PC-9 (cell line): ENCODE measurements around the gene TPRN. TPM values are rescaled to one million over a fixed set of nuclear protein-coding genes. Genes with fewer than 3 reads are reported as not detected.

Experiments
- BruUV-seq: library from RNA; stranded (reverse); fragments of 400-500 nt; replicated peaks from 2 replicates; lab custom pipeline; 2021; lab: Mats Ljungman, UMichigan
- CTCF ChIA-PET: fragments of 300-600 bp; sonication (Branson Sonifier 250); formaldehyde crosslinking; loops from one replicate; lab custom pipeline; 2022; ENCODE audit warnings: antibody characterized with exemption; lab: Charles Lee
- POLR2A ChIA-PET: fragments of 300-600 bp; sonication (Branson Sonifier 250); formaldehyde crosslinking; loops from one replicate; lab custom pipeline; 2022; ENCODE audit warnings: antibody characterized with exemption; ENCODE audit not compliant: unreplicated experiment; lab: Charles Lee
- DNase-seq, 2 experiments: peaks; one replicate each; pipeline versions ENCODE4 v3.0.0 to v3.0.0-alpha.2; 2015 to 2022; ENCODE audit warnings: mixed read lengths in 1 of 2
- H2AFZ ChIP-seq: fragments of 200-600 bp; sonication (generic); 2 replicates; pipeline ENCODE4 v1.8.1; 2017; ENCODE audit warnings: antibody characterized with exemption
- H3F3A ChIP-seq: fragments of 200-600 bp; sonication (generic); 2 replicates; pipeline ENCODE4 v1.8.1; 2017; ENCODE audit warnings: antibody characterized with exemption, mild to moderate bottlenecking, low read depth; ENCODE audit not compliant: insufficient read depth
- H3K27ac ChIP-seq: fragments of 200-600 bp; sonication (generic); 2 replicates; pipeline ENCODE4 v1.6.1; 2016; ENCODE audit warnings: mixed run types
- H3K27me3 ChIP-seq: fragments of 200-600 bp; sonication (generic); 2 replicates; pipeline ENCODE4 v1.6.1; 2016; ENCODE audit warnings: low read depth, mixed run types; ENCODE audit not compliant: insufficient read depth
- H3K36me3 ChIP-seq: fragments of 200-600 bp; sonication (generic); 2 replicates; pipeline ENCODE4 v1.6.1; 2016; ENCODE audit warnings: low read depth, mixed run types
- H3K4me1 ChIP-seq: fragments of 200-600 bp; sonication (generic); replicated peaks from 2 replicates; pipeline ENCODE4 v1.6.1; 2016; ENCODE audit warnings: mixed run types; ENCODE audit not compliant: insufficient read depth
- H3K4me2 ChIP-seq: fragments of 200-600 bp; sonication (generic); 2 replicates; pipeline ENCODE4 v1.6.1; 2017; ENCODE audit warnings: mixed run types
- H3K4me3 ChIP-seq: fragments of 200-600 bp; sonication (generic); 2 replicates; pipeline ENCODE4 v1.6.1; 2016; ENCODE audit warnings: mixed run types
- H3K79me2 ChIP-seq: fragments of 200-600 bp; sonication (generic); 2 replicates; pipeline ENCODE4 v1.6.1; 2017; ENCODE audit warnings: low read depth, mixed run types
- H3K9me2 ChIP-seq: fragments of 200-600 bp; sonication (generic); 2 replicates; pipeline ENCODE4 v1.8.1; 2017; ENCODE audit warnings: mild to moderate bottlenecking; ENCODE audit not compliant: insufficient read depth
- H3K9me3 ChIP-seq: fragments of 200-600 bp; sonication (generic); 2 replicates; pipeline ENCODE4 v1.8.1; 2016; ENCODE audit warnings: low read depth; ENCODE audit not compliant: insufficient read depth
- H4K20me1 ChIP-seq: fragments of 200-600 bp; sonication (generic); 2 replicates; pipeline ENCODE4 v1.8.1; 2017; ENCODE audit not compliant: insufficient read depth
- EZH2 ChIP-seq: fragments of 200-600 bp; sonication (generic); IDR thresholded peaks from 2 replicates; pipeline ENCODE4 v1.8.0; 2017; ENCODE audit warnings: antibody characterized with exemption, low read depth
- intact Hi-C: fragments of 100-400 bp; cut with micrococcal nuclease; formaldehyde crosslinking; loops from one replicate; pipeline ENCODE4 v1.10.0; 2022; ENCODE audit not compliant: unreplicated experiment
- total RNA-seq: library from RNA; stranded (reverse); gene quantifications from 2 replicates; pipeline ENCODE4 v1.2.3, GENCODE V29; 2021
- TF ChIP-seq, protein P1 (sequence below): fragments of 200-600 bp; sonication (generic); conservative IDR thresholded peaks from 2 replicates; pipeline ENCODE4 v1.6.1; 2017; ENCODE audit warnings: mixed run types, antibody characterized with exemption, mild to moderate bottlenecking, moderate library complexity

Gene TPRN
- total RNA-seq, 1 experiment from 2014 or later, result 61.8 TPM

DNA sequence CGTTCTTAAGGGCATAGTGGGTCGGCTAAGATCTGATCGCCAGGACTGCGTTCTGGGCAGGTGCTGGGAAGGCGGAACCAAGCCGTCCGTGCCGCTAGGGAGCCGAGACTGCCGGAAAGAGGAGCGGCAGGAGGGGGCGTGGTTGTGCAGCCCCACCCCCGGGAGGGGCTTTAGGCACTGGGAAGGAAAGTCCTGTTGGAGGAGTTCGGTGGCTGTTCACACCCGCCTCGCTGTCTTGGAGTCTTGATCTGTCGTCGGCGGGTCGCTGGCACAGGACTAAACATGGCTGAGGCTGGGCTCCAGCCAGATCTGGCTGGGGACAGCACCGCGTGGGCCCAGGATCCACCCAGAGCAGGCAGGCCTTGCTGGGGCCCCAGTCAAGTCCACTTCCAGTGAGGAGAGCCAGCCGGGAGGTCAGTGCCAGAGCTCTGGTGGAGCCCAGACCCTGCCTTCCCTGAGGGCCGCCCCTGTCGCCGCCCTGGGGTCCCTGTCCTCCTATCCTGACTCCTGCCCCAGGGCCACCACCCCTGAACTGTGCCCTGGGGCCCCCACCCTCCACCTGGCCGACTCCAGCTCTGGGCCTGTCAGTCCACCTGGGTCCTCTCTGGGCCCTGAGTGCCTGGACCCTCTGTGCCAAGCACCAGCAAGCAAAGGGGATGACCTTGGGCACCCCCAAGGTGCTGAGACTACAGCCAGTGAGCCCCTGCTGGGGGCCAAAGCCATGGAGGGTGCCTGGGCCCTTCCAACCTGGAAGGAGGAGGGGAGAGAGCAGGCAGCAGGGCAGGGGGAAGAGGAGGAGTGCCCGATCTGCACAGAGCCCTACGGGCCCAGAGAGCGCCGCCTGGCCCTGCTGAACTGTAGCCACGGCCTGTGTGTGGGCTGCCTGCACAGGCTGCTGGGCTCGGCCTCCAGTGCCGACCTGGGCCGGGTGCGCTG lies 17.0 kb upstream of the TPRN start:
- H3K4me1 ChIP-seq, result peaks cover 26% of the 10 kb centered on the region
- H4K20me1 ChIP-seq, result no peaks in the 10 kb centered on the region; the same call in 1 of the 2 replicates
- H3K9me3 ChIP-seq, result no peaks in the 10 kb centered on the region
- H3F3A ChIP-seq, result peaks cover 28% of the 10 kb centered on the region
- intact Hi-C loops, result loop anchor here (1.0 to 2.0 kb wide), 2 partner anchors 17 to 28 kb away; partner anchors contain the start of gene TPRN
- DNase-seq, result peak; percentile 72 to 97
- TF ChIP-seq, protein P1, sequence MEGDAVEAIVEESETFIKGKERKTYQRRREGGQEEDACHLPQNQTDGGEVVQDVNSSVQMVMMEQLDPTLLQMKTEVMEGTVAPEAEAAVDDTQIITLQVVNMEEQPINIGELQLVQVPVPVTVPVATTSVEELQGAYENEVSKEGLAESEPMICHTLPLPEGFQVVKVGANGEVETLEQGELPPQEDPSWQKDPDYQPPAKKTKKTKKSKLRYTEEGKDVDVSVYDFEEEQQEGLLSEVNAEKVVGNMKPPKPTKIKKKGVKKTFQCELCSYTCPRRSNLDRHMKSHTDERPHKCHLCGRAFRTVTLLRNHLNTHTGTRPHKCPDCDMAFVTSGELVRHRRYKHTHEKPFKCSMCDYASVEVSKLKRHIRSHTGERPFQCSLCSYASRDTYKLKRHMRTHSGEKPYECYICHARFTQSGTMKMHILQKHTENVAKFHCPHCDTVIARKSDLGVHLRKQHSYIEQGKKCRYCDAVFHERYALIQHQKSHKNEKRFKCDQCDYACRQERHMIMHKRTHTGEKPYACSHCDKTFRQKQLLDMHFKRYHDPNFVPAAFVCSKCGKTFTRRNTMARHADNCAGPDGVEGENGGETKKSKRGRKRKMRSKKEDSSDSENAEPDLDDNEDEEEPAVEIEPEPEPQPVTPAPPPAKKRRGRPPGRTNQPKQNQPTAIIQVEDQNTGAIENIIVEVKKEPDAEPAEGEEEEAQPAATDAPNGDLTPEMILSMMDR, result no peak
- ChIA-PET POLR2A (interaction anchor here (0.5 to 0.7 kb wide), 3 partner anchors 17 to 319 kb away, joined by 3 to 6 read pairs (median 4); no protein-coding TSS in a partner anchor), CTCF (interaction anchor here (0.6 kb wide), 2 partner anchors 170 to 344 kb away, joined by 3 to 11 read pairs; no protein-coding TSS in a partner anchor)
- no peaks in the 10 kb centered on the region for H3K36me3 ChIP-seq
- H3K4me2 ChIP-seq, result peak overlapping the region; percentile 72
- no peaks in the 10 kb centered on the region for H3K9me2 ChIP-seq
- no peak overlapping the region for H2AFZ ChIP-seq
- H3K4me3 ChIP-seq, result peak overlapping the region; percentile 26; the same call in 1 of the 2 replicates
- TSS peak; percentile 59 for BruUV-seq
- H3K27me3 ChIP-seq, result no peaks in the 10 kb centered on the region
- no peak overlapping the region for H3K27ac ChIP-seq
- H3K79me2 ChIP-seq, result no peaks in the 10 kb centered on the region

DNA sequence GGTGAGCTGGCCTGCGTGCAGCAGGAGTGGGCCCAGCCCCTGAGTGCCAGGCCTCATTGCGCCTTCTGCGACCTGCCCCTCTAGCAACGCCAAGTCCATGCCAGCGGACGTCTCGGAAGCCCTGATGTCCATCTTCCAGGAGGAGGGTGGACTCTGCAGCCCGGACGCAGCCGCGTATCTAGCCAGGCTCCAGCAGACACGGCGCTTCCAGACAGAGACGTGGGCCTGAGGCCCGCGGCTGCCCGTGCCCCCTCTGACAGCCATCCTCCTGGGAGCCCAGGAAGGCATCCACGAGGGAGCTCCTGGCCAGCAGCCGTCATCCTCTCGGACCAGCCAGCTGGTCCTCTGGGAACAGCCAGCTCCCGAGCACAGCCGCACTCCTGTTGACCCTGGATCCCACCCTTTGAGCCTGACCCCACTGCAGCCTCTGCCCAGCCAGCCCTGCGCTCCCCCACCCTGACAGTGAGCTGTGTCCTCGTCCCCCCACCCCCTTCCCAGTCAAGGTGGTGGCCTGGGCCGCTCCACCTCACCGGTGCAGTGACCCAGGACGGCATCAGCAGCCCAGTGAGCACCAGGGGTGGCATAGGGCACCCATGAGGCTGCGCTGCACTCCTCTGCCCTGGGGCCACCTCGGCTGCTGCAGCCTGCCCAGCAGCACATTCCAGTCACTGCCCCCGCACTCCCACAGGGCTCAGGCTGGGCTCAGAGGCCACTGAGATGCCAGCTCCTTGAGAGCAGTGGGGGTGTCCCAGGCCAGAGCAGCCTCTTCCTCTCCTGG lies 15.8 kb upstream of the TPRN start:
- DNase-seq, result no peak
- Histone ChIP-seq H3K4me3 (no peak overlapping the region), H3K4me1 (peaks cover 26% of the 10 kb centered on the region), H4K20me1 (no peaks in the 10 kb centered on the region; the same call in 1 of the 2 replicates), H3K27me3 (no peaks in the 10 kb centered on the region), H3K27ac (no peak overlapping the region), H3K79me2 (no peaks in the 10 kb centered on the region), H3K36me3 (no peaks in the 10 kb centered on the region), H3K9me2 (no peaks in the 10 kb centered on the region), H3K9me3 (no peaks in the 10 kb centered on the region), H3K4me2 (peak overlapping the region; percentile 72), H3F3A (peaks cover 28% of the 10 kb centered on the region), H2AFZ (no peak overlapping the region)
- ChIA-PET CTCF (interaction anchor here (0.6 to 1.0 kb wide), 3 partner anchors 20 to 94 kb away, joined by 3 read pairs; no protein-coding TSS in a partner anchor), POLR2A (interaction anchor here (0.6 kb wide), 4 partner anchors 15 to 432 kb away, joined by 3 to 5 read pairs (median 4); no protein-coding TSS in a partner anchor)
- TF ChIP-seq EZH2, result no peak
- TF ChIP-seq, protein P1, result no peak
- intact Hi-C loops, result loop anchor here (2.0 kb wide), 1 partner anchor 16 kb away; the partner anchor contains the start of gene TPRN
- no TSS peak for BruUV-seq
